Fibroblast of the aortic adventitia (primary cell): ENCODE measurements around the gene AIFM2. TPM values are rescaled to one million over a fixed set of nuclear protein-coding genes. Genes with fewer than 3 reads are reported as not detected.
A peak's percentile ranks its signal among the peaks of the same experiment; 100 is the strongest.
"Not testable (repeated sequence)": the region's sequence is repeated elsewhere in the genome, so short reads cannot be mapped to it uniquely, and the experiment has no call there.

ENCODE experiments used
- DNase-seq: peaks from one replicate; pipeline ENCODE4 v3.0.0-alpha.2; 2010; ENCODE audit warnings: low read depth
- H3K4me3 ChIP-seq: 2 replicates; pipeline ENCODE4 v1.5.1; 2011; ENCODE audit warnings: low read depth, mild to moderate bottlenecking, control low read depth, low read length, moderate library complexity
- total RNA-seq: library from RNA; depleted of rRNA; stranded (reverse); fragments of >200 nt; gene quantifications from 2 replicates; pipeline ENCODE4 v1.2.3, GENCODE V29; 2012; ENCODE audit warnings: low replicate concordance
- TF ChIP-seq, protein P1 (sequence below): IDR thresholded peaks from 2 replicates; pipeline ENCODE4 v1.5.1; 2011; ENCODE audit warnings: mild to moderate bottlenecking, low read length, control low read depth, inconsistent platforms; ENCODE audit not compliant: insufficient read depth

AIFM2 gene
- total RNA-seq, 1 donor, result 7.3 TPM

DNA sequence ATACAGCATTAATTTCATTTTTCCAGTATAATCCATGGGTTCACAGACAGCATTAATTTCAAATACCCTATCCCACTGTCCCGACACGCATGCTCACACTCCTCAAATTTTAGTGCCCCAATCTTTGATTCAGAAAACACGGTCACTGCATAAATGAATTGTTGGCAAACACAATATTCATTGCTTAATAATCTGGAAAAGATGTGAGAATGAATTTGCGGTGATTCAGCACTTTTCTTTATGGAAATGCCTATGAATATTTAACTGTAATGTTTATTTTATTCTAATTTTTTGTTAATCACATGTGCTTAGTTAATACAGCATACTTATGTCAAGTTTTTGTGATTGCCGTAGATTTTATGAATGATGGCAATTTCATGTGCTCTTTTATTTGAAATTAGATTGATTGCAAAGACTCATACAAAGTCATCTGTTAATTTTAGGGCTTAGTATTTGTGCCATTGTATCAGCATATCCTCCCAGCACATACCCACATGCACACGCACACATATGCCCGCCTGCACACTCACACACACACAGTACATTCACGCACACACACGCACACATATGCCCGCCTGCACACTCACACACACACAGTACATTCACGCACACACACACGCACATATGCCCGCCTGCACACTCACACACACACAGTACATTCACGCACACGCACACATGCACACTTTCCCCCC, 44.9 kb downstream of the AIFM2 start:
- DNase-seq, result peak; percentile 35
- H3K4me3 ChIP-seq, result no peak overlapping the region
- TF ChIP-seq, protein P1, sequence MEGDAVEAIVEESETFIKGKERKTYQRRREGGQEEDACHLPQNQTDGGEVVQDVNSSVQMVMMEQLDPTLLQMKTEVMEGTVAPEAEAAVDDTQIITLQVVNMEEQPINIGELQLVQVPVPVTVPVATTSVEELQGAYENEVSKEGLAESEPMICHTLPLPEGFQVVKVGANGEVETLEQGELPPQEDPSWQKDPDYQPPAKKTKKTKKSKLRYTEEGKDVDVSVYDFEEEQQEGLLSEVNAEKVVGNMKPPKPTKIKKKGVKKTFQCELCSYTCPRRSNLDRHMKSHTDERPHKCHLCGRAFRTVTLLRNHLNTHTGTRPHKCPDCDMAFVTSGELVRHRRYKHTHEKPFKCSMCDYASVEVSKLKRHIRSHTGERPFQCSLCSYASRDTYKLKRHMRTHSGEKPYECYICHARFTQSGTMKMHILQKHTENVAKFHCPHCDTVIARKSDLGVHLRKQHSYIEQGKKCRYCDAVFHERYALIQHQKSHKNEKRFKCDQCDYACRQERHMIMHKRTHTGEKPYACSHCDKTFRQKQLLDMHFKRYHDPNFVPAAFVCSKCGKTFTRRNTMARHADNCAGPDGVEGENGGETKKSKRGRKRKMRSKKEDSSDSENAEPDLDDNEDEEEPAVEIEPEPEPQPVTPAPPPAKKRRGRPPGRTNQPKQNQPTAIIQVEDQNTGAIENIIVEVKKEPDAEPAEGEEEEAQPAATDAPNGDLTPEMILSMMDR, result no peak

DNA sequence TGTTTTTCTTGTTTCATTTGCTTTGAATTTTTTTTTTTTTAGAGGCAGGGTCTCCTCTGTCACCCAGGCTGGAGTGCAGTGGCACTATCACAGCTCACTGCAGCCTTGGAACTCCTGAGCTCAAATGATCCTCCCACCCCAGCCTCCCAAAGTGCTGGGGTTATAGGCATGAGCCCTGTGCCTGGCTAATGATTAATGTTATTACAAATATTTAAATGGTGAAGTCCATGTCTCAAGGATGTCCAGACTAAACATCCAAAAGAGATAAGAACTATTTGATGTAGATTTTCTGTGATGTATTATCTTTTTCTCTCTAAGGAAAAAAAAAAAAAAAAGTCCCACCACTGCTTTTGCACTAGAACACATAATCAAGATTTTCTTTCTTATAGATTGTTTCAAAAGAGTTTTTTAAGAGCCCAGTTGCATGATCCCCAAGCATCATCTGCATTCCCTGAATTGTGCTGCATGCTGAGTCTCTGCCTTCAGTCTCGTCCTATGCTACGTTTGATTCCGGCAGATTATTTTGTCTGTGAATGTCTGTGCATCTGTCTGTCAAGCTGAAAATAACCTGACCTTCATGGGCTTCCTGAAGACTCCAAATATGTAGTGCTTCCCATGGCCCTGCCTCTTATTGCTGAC, 46.5 kb downstream of the AIFM2 start:
- no peak overlapping the region for H3K4me3 ChIP-seq
- TF ChIP-seq, protein P1, result no peak
- DNase-seq, result no peak

DNA sequence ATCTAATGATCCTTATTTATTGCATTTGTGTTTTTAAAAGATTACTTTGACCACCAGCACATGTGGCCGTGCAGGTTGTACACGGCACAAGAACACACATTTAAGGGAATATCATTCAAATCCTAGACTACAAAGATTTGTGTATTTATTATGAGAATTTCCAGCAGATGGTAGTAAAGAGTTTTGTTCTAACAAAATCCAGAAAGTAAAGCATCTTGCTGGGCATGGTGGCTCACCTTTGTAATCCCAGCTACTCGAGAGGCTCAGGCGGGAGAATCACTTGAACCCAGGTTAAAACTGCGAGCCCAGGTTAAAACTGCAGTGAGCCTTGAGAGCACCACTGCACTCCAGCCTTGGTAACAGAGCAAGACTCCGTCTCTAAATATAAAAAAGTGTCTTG, 48.4 kb downstream of the AIFM2 start:
- TF ChIP-seq, protein P1, result no peak
- no peak for DNase-seq
- no peak overlapping the region for H3K4me3 ChIP-seq

DNA sequence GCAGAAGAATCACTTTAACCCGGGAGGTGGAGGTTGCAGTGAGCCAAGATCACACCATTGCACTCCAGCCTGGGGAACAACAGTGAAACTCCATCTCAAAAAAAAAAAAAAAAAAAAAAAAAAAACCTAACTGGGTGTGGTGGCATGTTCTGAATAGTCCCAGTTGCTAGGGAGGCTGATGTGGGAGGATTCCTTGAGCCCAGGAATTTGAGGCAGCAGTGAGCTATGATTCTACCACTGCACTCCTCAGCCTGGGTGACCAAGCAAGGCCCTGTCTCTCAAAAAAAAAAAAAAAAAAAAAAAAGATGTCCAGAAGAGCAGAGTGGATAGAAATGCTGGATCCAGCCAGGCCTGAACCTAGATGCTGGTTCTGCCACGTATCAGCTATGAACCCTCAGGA, 51.8 kb downstream of the AIFM2 start:
- DNase-seq, result peak; percentile 28
- H3K4me3 ChIP-seq, result not testable (repeated sequence)

DNA sequence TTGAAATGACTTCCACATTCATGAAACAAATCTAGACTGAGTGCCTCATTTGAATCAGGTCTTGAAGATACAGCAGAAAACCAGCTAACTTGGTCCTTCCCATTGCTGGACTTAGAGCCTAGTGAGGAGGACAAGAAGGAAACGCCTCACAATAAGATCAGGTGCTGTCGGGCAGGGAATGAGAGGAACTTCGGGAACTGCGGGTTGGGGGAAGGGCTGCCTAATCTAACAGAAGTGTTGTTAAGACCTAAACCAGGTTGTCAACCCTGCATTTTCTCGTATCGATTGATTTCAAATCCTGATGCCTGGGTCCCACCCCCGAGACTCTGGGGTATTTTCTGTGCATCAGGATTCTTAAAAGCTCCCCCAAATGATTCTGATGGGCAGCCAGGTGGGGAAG, 53.7 kb downstream of the AIFM2 start:
- no peak overlapping the region for H3K4me3 ChIP-seq
- TF ChIP-seq, protein P1, result no peak
- no peak for DNase-seq

DNA sequence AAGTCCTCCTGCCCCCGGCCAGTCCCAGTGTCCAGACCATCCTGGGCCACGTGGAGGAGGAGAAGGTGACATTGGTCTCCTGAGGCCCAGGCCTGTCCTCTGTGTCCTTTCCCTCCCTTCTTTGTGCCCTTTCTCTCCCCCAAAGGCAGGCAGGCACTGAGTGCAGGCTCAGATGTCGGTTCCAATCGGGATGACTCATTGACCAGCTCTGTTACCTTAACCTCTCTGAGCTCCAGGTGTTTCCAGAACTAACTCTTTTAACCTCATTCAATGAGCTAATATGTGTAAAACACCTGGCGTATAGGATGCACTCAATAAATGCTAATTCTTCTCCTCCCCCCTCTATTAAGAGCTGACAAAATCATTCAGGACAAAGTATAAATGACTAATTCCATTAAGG, 54.3 kb downstream of the AIFM2 start:
- TF ChIP-seq, protein P1, result no peak
- H3K4me3 ChIP-seq, result no peak overlapping the region
- DNase-seq, result no peak

DNA sequence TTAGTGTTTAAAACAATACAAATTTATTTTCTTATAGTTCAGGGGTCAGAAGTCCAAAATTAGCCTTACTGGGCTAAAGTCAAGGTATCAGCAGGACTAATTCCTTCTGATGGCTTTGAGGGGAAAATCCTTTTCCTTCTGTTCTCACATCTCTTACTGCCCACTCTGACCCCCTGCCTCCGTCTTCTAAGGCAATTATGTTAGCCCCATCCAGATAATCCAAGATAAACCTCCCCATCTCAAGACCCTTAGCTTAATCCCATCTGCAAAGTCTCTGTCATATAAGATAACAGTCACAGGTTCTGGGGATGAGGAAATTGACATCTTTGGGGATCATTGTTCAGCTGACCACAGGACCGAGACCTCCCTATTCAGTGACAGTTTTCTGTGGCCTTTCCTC, 57.7 kb downstream of the AIFM2 start:
- DNase-seq, result no peak
- no peak overlapping the region for H3K4me3 ChIP-seq
- TF ChIP-seq, protein P1, result no peak
